GM21515 (cell line): ENCODE results near the gene DHX35.
"Not testable (repeated sequence)": the region's sequence is repeated elsewhere in the genome, so short reads cannot be mapped to it uniquely, and the experiment has no call there.

Source experiments
- ATAC-seq: cut with Tn5 transposase; IDR thresholded peaks from one replicate; pipeline ENCODE4 v1.9.1; 2021; ENCODE audit not compliant: unreplicated experiment

DHX35 gene

GRCh38 chr20:38939686-38940085 is 22.5 kb upstream of the DHX35 start:
- no peak for ATAC-seq

GRCh38 chr20:38940644-38941043 is 21.5 kb upstream of the DHX35 start:
- no peak for ATAC-seq

- ATAC-seq: no peak
Observed at GRCh38 chr20:38941726-38942389, 20.3 kb upstream of the DHX35 start.

- no peak for ATAC-seq
Observed at GRCh38 chr20:38945012-38945411, 17.1 kb upstream of the DHX35 start.

GRCh38 chr20:38946836-38947235 is 15.3 kb upstream of the DHX35 start:
- no peak for ATAC-seq

- no peak for ATAC-seq
Observed at GRCh38 chr20:38947931-38948362, 14.2 kb upstream of the DHX35 start.

GRCh38 chr20:38950254-38950653 is 11.9 kb upstream of the DHX35 start:
- ATAC-seq: no peak

GRCh38 chr20:38951611-38952010 is 10.5 kb upstream of the DHX35 start:
- no peak for ATAC-seq

GRCh38 chr20:38952153-38952552 is 10.0 kb upstream of the DHX35 start:
- no peak for ATAC-seq

GRCh38 chr20:38953630-38954340 is 8.4 kb upstream of the DHX35 start:
- ATAC-seq: no peak

- no peak for ATAC-seq
Observed at GRCh38 chr20:38957235-38957876, 4.8 kb upstream of the DHX35 start.

- no peak for ATAC-seq
Observed at GRCh38 chr20:38957915-38958485, 4.1 kb upstream of the DHX35 start.

- not testable (repeated sequence) for ATAC-seq
Observed at GRCh38 chr20:38960187-38960687, 1.9 kb upstream of the DHX35 start.

- ATAC-seq: no peak
Observed at GRCh38 chr20:38961530-38962043, 557 bp upstream of the DHX35 start.

- ATAC-seq: no peak
Observed at GRCh38 chr20:38962928-38963401, 821 bp downstream of the DHX35 start.

- no peak for ATAC-seq
Observed at GRCh38 chr20:38963745-38964144, 1.6 kb downstream of the DHX35 start.

- ATAC-seq: no peak
Observed at GRCh38 chr20:38965264-38965663, 3.1 kb downstream of the DHX35 start.

GRCh38 chr20:38968090-38968489 is 5.9 kb downstream of the DHX35 start:
- ATAC-seq: no peak

GRCh38 chr20:38969708-38970107 is 7.6 kb downstream of the DHX35 start:
- ATAC-seq: no peak

- ATAC-seq: no peak
Observed at GRCh38 chr20:38970302-38970701, 8.2 kb downstream of the DHX35 start.

GRCh38 chr20:38973107-38973506 is 11.0 kb downstream of the DHX35 start:
- ATAC-seq: no peak
